H1 (cell line): ENCODE measurements around the gene INPP5K. TPM values are rescaled to one million over a fixed set of nuclear protein-coding genes. Genes with fewer than 3 reads are reported as not detected.
A peak's percentile ranks its signal among the peaks of the same experiment; 100 is the strongest.

ENCODE experiments used
- CTCF ChIA-PET: fragments of 300-600 bp; sonication (Branson Sonifier 250); formaldehyde crosslinking; loops from one replicate; lab custom pipeline; 2021; ENCODE audit not compliant: partially characterized antibody; lab: Charles Lee
- POLR2A ChIA-PET: fragments of 300-600 bp; sonication (Branson Sonifier 250); formaldehyde crosslinking; loops from one replicate; lab custom pipeline; 2021; ENCODE audit warnings: inconsistent platforms; ENCODE audit not compliant: partially characterized antibody; lab: Charles Lee
- DNase-seq, 2 experiments: peaks; one replicate each; pipeline versions ENCODE4 v3.0.0 to v3.0.0-alpha.2; 2010 to 2022; ENCODE audit warnings: low spot score in 2 of 2, low read depth in 1 of 2, mixed read lengths in 1 of 2
- FAIRE-seq: peaks from 2 replicates; lab custom pipeline; 2011; peaks lifted over from hg19 to GRCh38; lab: Jason Lieb, UNC
- H2AFZ ChIP-seq: 2 replicates; pipeline ENCODE4 v1.8.1; 2012; ENCODE audit warnings: low read length, inconsistent platforms
- H2AK5ac ChIP-seq: 2 replicates; pipeline ENCODE4 v1.6.1; 2013; ENCODE audit warnings: low read depth, low read length
- H2BK120ac ChIP-seq: replicated peaks from 2 replicates; pipeline ENCODE3; 2013; ENCODE audit warnings: low read depth, low read length, inconsistent platforms
- H2BK12ac ChIP-seq: 2 replicates; pipeline ENCODE4 v1.6.1; 2013; ENCODE audit warnings: low read depth, low read length
- H2BK15ac ChIP-seq: 2 replicates; pipeline ENCODE4 v1.6.1; 2013; ENCODE audit warnings: low read length
- H2BK20ac ChIP-seq: 2 replicates; pipeline ENCODE4 v1.6.1; 2013; ENCODE audit warnings: low read length
- H2BK5ac ChIP-seq: 2 replicates; pipeline ENCODE4 v1.6.1; 2013; ENCODE audit warnings: low read depth, low read length
- H3K14ac ChIP-seq: 2 replicates; pipeline ENCODE4 v1.6.1; 2013; ENCODE audit warnings: inconsistent platforms; ENCODE audit not compliant: insufficient read length
- H3K18ac ChIP-seq: 2 replicates; pipeline ENCODE4 v1.6.1; 2013; ENCODE audit warnings: low read length; ENCODE audit errors: extremely low read depth
- H3K23ac ChIP-seq: 2 replicates; pipeline ENCODE4 v1.6.1; 2013; ENCODE audit warnings: inconsistent platforms; ENCODE audit not compliant: insufficient read length
- H3K23me2 ChIP-seq: 2 replicates; pipeline ENCODE4 v1.6.1; 2013; ENCODE audit warnings: low read depth, low read length
- H3K27ac ChIP-seq: 2 replicates; pipeline ENCODE4 v1.6.1; 2011; ENCODE audit warnings: low read depth, low read length, inconsistent platforms
- H3K27me3 ChIP-seq, 4 experiments: replicated peaks in 1 of 4; 1 replicate in 1 of 4; 2 replicates in 3 of 4; pipeline versions ENCODE4 v1.6.1 to v1.8.1; 2011 to 2013; ENCODE audit warnings: low read length in 3 of 4, mild to moderate bottlenecking in 3 of 4, inconsistent platforms in 2 of 4, mixed read lengths in 2 of 4, moderate library complexity in 1 of 4; ENCODE audit not compliant: control insufficient read depth in 3 of 4, insufficient read depth in 3 of 4; ENCODE audit errors: extremely low read depth in 1 of 4
- H3K36me3 ChIP-seq, 4 experiments: 2 replicates each; pipeline versions ENCODE4 v1.6.1 to v1.8.1; 2011 to 2013; ENCODE audit warnings: mild to moderate bottlenecking in 4 of 4, low read length in 3 of 4, moderate library complexity in 2 of 4, control low read depth in 1 of 4, inconsistent platforms in 1 of 4; ENCODE audit not compliant: insufficient read depth in 4 of 4, control insufficient read depth in 2 of 4
- H3K4ac ChIP-seq: replicated peaks from 2 replicates; pipeline ENCODE3; 2013; ENCODE audit warnings: low read length, low read depth, mixed read lengths, inconsistent platforms; ENCODE audit not compliant: insufficient read length
- H3K4me1 ChIP-seq, 4 experiments: replicated peaks in 1 of 4; 1 replicate in 1 of 4; 2 replicates in 3 of 4; pipeline versions ENCODE4 v1.6.1 to v1.8.1; 2011 to 2013; ENCODE audit warnings: low read length in 3 of 4, inconsistent platforms in 2 of 4, mixed read lengths in 1 of 4; ENCODE audit not compliant: insufficient read depth in 4 of 4, control insufficient read depth in 3 of 4
- H3K4me2 ChIP-seq, 2 experiments: 2 replicates each; pipeline versions ENCODE4 v1.6.1 to v1.8.1; 2011 to 2013; ENCODE audit warnings: low read depth in 2 of 2, low read length in 2 of 2, control low read depth in 1 of 2, inconsistent platforms in 1 of 2, mild to moderate bottlenecking in 1 of 2; ENCODE audit not compliant: insufficient read depth in 1 of 2
- H3K4me3 ChIP-seq, 4 experiments: fragments of 200-600, 300-600 bp in 1 of 4; sonication (generic), shearing (Covaris generic), sonication (Bioruptor Twin) in 1 of 4; 2 replicates each; pipeline versions ENCODE4 v1.5.1 to v1.8.1; 2011 to 2016; ENCODE audit warnings: low read length in 4 of 4, low read depth in 3 of 4, control low read depth in 2 of 4, inconsistent platforms in 2 of 4, mild to moderate bottlenecking in 2 of 4, mixed read lengths in 1 of 4, moderate library complexity in 1 of 4; ENCODE audit not compliant: insufficient read depth in 2 of 4; ENCODE audit errors: extremely low read depth in 1 of 4
- H3K56ac ChIP-seq: replicated peaks from 2 replicates; pipeline ENCODE3; 2013; ENCODE audit warnings: low read depth, mild to moderate bottlenecking, mixed read lengths, low read length, inconsistent platforms; ENCODE audit not compliant: insufficient read length
- H3K79me1 ChIP-seq: 2 replicates; pipeline ENCODE4 v1.6.1; 2013; ENCODE audit warnings: low read depth, low read length, control low read depth
- H3K79me2 ChIP-seq, 2 experiments: 2 replicates each; pipeline versions ENCODE4 v1.6.1 to v1.8.1; 2012 to 2013; ENCODE audit warnings: low read length in 2 of 2, mild to moderate bottlenecking in 2 of 2, inconsistent platforms in 1 of 2; ENCODE audit not compliant: insufficient read depth in 2 of 2, control insufficient read depth in 1 of 2
- H3K9ac ChIP-seq, 4 experiments: replicated peaks in 1 of 4; 1 replicate in 1 of 4; 2 replicates in 3 of 4; pipeline versions ENCODE4 v1.6.1 to v1.8.1; 2011 to 2013; ENCODE audit warnings: low read depth in 3 of 4, low read length in 3 of 4, control low read depth in 2 of 4, mild to moderate bottlenecking in 2 of 4, moderate library complexity in 2 of 4, inconsistent platforms in 1 of 4; ENCODE audit errors: extremely low read depth in 1 of 4
- H3K9me3 ChIP-seq, 2 experiments: 2 replicates each; pipeline versions ENCODE4 v1.6.1 to v1.8.1; 2012 to 2013; ENCODE audit warnings: mild to moderate bottlenecking in 2 of 2, moderate library complexity in 2 of 2, control low read depth in 1 of 2, inconsistent platforms in 1 of 2, low read depth in 1 of 2, low read length in 1 of 2, mixed read lengths in 1 of 2; ENCODE audit not compliant: insufficient read depth in 2 of 2
- H4K20me1 ChIP-seq, 2 experiments: replicated peaks in 1 of 2; 2 replicates each; pipeline versions ENCODE3 to v1.8.1; 2011 to 2013; ENCODE audit warnings: inconsistent platforms in 2 of 2, low read length in 2 of 2, mild to moderate bottlenecking in 1 of 2; ENCODE audit not compliant: insufficient read depth in 2 of 2, control insufficient read depth in 1 of 2
- H4K5ac ChIP-seq: 2 replicates; pipeline ENCODE4 v1.6.1; 2013; ENCODE audit warnings: low read length, low read depth, mixed read lengths, inconsistent platforms; ENCODE audit not compliant: insufficient read length
- H4K8ac ChIP-seq: 2 replicates; pipeline ENCODE4 v1.8.0; 2013; ENCODE audit warnings: mild to moderate bottlenecking, moderate library complexity, low read length, inconsistent platforms; ENCODE audit not compliant: insufficient read depth; ENCODE audit errors: extremely low read depth
- H4K91ac ChIP-seq: replicated peaks from 2 replicates; pipeline ENCODE3; 2013; ENCODE audit warnings: low read length, mixed read lengths, inconsistent platforms; ENCODE audit not compliant: insufficient read length
- CHD1 ChIP-seq: IDR thresholded peaks from 2 replicates; pipeline ENCODE4 v1.6.1; 2012; ENCODE audit warnings: low read depth, low read length, improper control_type of control experiment
- JUN ChIP-seq: IDR thresholded peaks from 2 replicates; pipeline ENCODE4 v1.6.1; 2011; ENCODE audit warnings: low read depth, mild to moderate bottlenecking, improper control_type of control experiment, low read length
- SIRT6 ChIP-seq: IDR thresholded peaks from one replicate; pipeline ENCODE4 v1.7.1; 2012; ENCODE audit warnings: low read length, inconsistent platforms
- SP2 ChIP-seq: IDR thresholded peaks from 2 replicates; pipeline ENCODE4 v1.6.1; 2012; ENCODE audit warnings: mild to moderate bottlenecking, low read length, inconsistent platforms
- SUZ12 ChIP-seq: fragments of 200-600 bp; sonication (generic); IDR thresholded peaks from 2 replicates; pipeline ENCODE4 v1.6.1; 2012; ENCODE audit warnings: mild to moderate bottlenecking, inconsistent platforms, low read length, moderate library complexity, mixed read lengths
- TAF1 ChIP-seq: IDR thresholded peaks from 2 replicates; pipeline ENCODE4 v1.6.1; 2011; ENCODE audit warnings: mild to moderate bottlenecking, low read depth, low read length
- TCF12 ChIP-seq: IDR thresholded peaks from 2 replicates; pipeline ENCODE4 v1.6.1; 2011; ENCODE audit warnings: low read depth, mild to moderate bottlenecking, low read length
- USF2 ChIP-seq: IDR thresholded peaks from 2 replicates; pipeline ENCODE4 v1.6.1; 2011; ENCODE audit warnings: low read length, improper control_type of control experiment
- WGBS, 2 experiments: shearing (Covaris generic) in 1 of 2; methylation state at CpG; one replicate each; pipeline versions ENCODE4 v1.1.6 to v1.1.7; 2013 to 2015; ENCODE audit warnings: low lambda C conversion rate in 2 of 2, mixed read lengths in 2 of 2, inconsistent platforms in 1 of 2, low coverage in 1 of 2, missing lambda C conversion rate in 1 of 2; ENCODE audit not compliant: insufficient replicate concordance in 2 of 2, insufficient coverage in 1 of 2, insufficient read length in 1 of 2; ENCODE audit errors: extremely low coverage in 1 of 2, missing lambda C conversion rate in 1 of 2; 5-methylcytosine and 5-hydroxymethylcytosine counted together
- polyA plus RNA-seq, 7 experiments: library from polyadenylated mRNA; depleted of rRNA in 3 of 7; stranded (reverse) in 5 of 7; unstranded in 2 of 7; fragments of >200 nt in 5 of 7; fragments of 200-250 nt in 2 of 7; gene quantifications; 1 replicate in 5 of 7; 2 replicates in 1 of 7; 4 replicates in 1 of 7; pipeline versions ENCODE4 v1.2.1 to v1.2.3, GENCODE V29; 2011 to 2013; ENCODE audit warnings: missing spikeins in 2 of 7, mixed read lengths in 2 of 7
- total RNA-seq: library from RNA; stranded (reverse); fragmentation: NEBNext Ultra II Directional; extraction: Animal tissue kit (Norgen Biotek cat#: 25700); gene quantifications from 2 replicates; pipeline ENCODE4 v1.2.1, GENCODE V29; 2021
- TF ChIP-seq, protein P1 (sequence below): IDR thresholded peaks from 2 replicates; pipeline ENCODE4 v1.6.1; 2012; ENCODE audit warnings: inconsistent platforms

INPP5K gene
- total and polyA plus RNA-seq, 2 of the 8 experiments (the other 6 are each of a cell fraction or from before 2014, with no cell fraction given), result 21.0 to 24.1 TPM

DNA sequence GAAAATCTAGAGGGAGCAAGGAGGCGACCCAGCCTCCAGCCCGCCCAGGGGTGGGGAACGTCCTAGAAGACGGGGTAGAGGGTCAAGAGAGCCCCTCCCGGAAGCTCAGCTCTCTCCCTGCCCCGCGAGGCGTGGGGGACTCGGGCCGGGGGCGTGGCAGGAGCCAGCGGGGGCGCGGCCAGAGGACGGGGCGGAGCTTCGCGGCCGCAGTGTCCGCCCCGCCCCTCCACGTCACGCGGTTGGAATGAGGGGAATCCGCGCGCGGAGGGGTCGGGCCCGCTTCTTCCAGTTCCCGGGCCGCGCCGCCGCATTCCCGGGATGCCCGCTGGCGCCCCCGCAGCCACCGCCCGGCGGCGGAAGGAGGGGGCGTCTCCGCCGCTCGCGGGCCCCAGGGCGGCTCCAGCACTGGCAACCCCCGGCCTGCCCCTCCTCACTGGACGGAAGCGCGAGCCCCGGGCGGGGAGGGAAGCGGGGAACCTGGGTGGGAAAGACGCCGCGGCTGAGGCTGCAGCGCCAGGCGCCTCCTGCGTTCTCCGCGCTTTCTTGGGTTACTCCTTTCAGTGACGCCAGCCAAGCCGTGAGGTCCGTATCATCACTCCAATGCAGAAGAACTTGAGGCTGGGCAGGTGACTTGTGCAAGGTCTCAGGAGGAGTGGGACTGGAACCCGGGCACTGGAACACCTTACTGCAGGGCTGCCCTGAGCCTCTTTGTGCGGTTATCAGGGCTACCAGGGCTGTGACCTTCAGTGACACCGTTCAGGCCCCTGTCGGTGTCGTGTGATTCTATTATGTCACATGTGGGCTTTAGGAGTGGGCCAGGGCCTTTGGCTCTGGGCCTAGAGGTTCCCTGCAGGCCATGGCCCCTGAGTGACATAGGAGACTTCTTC, 28.2 kb downstream of the INPP5K start:
- H2BK12ac ChIP-seq, result peak overlapping the region; percentile 88
- H3K23me2 ChIP-seq, result peaks cover 17% of the 10 kb centered on the region; the same call in 1 of the 2 replicates
- peak overlapping the region; percentile 25 for H2BK15ac ChIP-seq
- H3K9me3 ChIP-seq, result no peaks in the 10 kb centered on the region
- H3K23ac ChIP-seq, result no peak overlapping the region
- H3K27ac ChIP-seq, result no peak overlapping the region
- no peak overlapping the region for H4K91ac ChIP-seq
- H3K14ac ChIP-seq, result no peak overlapping the region
- H3K36me3 ChIP-seq, result peaks cover 0 to 3% (median 1%) of the 10 kb centered on the region in 4 experiments; a peak in 1 of 8 replicates
- no peak overlapping the region for H3K56ac ChIP-seq
- DNase-seq (peak in 1 of 2 experiments; percentile 87), FAIRE-seq (no peak)
- H4K20me1 ChIP-seq, result peaks cover under 1 to 7% of the 10 kb centered on the region in 2 experiments
- H2AK5ac ChIP-seq, result peak overlapping the region; percentile 43
- POLR2A ChIA-PET, result interaction anchor here (0.6 to 2.0 kb wide), 10 partner anchors 9 to 138 kb away, joined by 3 to 8 read pairs (median 4); partner anchors contain the start of gene INPP5K
- H3K4ac ChIP-seq, result no peak overlapping the region
- peak overlapping the region; percentile 67 to 74 for H3K4me2 ChIP-seq
- H3K4me1 ChIP-seq, result peaks cover 0 to 24% (median 17%) of the 10 kb centered on the region in 4 experiments; a peak in 6 of 7 replicates
- H4K8ac ChIP-seq, result peak overlapping the region; percentile 58
- peak overlapping the region; percentile 86 for H2BK5ac ChIP-seq
- H3K9ac ChIP-seq, result peak overlapping the region in 2 of 4 experiments; percentile 8 to 23; a peak in 2 of 7 replicates
- peak overlapping the region; percentile 20 for H3K18ac ChIP-seq
- H2AFZ ChIP-seq, result no peak overlapping the region
- 20% methylated on average over 19 of the region's 72 CpGs; no CpG with 5 or more reads in 1 of the 2 experiments for WGBS, 2 experiments
- CTCF ChIA-PET, result interaction anchor here (0.7 to 3.7 kb wide), 5 partner anchors 28 to 160 kb away, joined by 3 to 18 read pairs (median 3); partner anchors contain the start of gene INPP5K
- H2BK120ac ChIP-seq, result no peak overlapping the region
- peak overlapping the region; percentile 24 to 74 (median 48) for H3K4me3 ChIP-seq
- no peaks in the 10 kb centered on the region; the same call in 1 of the 2 replicates for H3K79me1 ChIP-seq
- peaks cover 0 to 6% (median 0%) of the 10 kb centered on the region in 4 experiments; a peak in 2 of 7 replicates for H3K27me3 ChIP-seq
- no peaks in the 10 kb centered on the region for H3K79me2 ChIP-seq
- no peak overlapping the region for H4K5ac ChIP-seq
- no peak overlapping the region for H2BK20ac ChIP-seq
- TF ChIP-seq TCF12 (no peak), SIRT6 (no peak), TAF1 (no peak), SP2 (no peak), SUZ12 (no peak), JUN (no peak), USF2 (no peak), CHD1 (no peak)
- TF ChIP-seq, protein P1, sequence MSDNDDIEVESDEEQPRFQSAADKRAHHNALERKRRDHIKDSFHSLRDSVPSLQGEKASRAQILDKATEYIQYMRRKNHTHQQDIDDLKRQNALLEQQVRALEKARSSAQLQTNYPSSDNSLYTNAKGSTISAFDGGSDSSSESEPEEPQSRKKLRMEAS, result 0 out of 2 replicates have a peak, but pooled peaks have one; percentile 8
